ENCODE measurements around the gene BRF1. TPM values are rescaled to one million over a fixed set of nuclear protein-coding genes. Genes with fewer than 3 reads are reported as not detected.

BRF1 gene
- total RNA-seq, 1 donor from 2014 or later: 64.6 TPM

DNA sequence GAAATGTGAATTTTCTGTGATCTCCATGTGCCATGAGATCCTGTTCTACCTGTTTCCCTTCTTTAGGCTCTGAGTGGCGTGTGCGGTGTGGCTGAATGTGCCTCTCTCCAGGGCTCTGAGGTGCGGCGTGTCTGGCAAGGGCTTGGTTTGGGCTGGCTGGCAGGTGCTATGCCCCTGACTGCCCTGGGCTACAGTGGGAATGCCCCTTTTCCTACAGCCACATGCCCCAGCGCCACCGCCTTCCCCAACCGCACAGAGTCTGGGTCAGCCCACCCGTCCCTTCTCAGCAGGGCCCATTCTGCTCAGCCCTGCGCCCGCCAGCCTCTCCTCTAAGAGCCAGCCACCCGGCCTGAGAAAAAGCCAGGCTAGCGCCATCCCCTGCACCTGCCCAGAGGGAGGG, 27.7 kb downstream of the BRF1 start:
- no peak for DNase-seq (ENCODE audit: extremely low spot score in 2 of 2)
- Histone ChIP-seq H3K27me3 (no peaks in the 10 kb centered on the region), H3K27ac (no peak overlapping the region), H3K4me1 (peaks cover 8% of the 10 kb centered on the region), H3K36me3 (no peaks in the 10 kb centered on the region), H3K4me3 (no peak overlapping the region), H3K9me3 (no peaks in the 10 kb centered on the region)
- TF ChIP-seq CTCF (IDR thresholded peaks at IDR 0.05) (no peak), POLR2A (IDR thresholded peaks at IDR 0.05) (no peak), POLR2AphosphoS5 (IDR thresholded peaks at IDR 0.05; ENCODE audit: insufficient read depth in 1 of 2, low read depth in 1 of 2) (no peak)
- intact Hi-C loops (cut with DNase I): no loop called here

DNA sequence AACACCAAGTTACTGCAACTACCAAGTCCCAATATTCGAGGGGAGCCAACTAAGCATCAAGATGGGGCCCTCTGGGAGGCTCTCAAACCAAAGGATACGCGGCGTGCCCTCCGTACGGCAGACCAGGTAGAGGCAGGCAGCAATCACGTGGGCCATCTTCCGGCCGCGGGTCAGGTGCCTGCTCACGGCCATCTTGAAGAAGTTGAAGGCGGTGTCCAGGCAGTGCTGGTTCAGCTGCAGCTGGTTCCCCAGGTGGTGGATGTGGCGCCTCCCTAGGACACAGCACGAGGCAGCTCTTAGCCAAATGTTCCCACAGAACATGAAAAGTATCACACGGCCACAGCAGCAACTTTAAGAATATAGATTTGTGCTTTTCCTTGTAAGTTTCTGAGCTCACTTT, 28.2 kb downstream of the BRF1 start:
- Histone ChIP-seq H3K27ac (no peak overlapping the region), H3K27me3 (no peaks in the 10 kb centered on the region), H3K36me3 (no peaks in the 10 kb centered on the region), H3K4me3 (no peak overlapping the region), H3K4me1 (peaks cover 8% of the 10 kb centered on the region), H3K9me3 (no peaks in the 10 kb centered on the region)
- no peak for TF ChIP-seq CTCF (IDR thresholded peaks at IDR 0.05)
- TF ChIP-seq POLR2AphosphoS5 (IDR thresholded peaks at IDR 0.05; ENCODE audit: insufficient read depth in 1 of 2, low read depth in 1 of 2): no peak
- no peak for TF ChIP-seq POLR2A (IDR thresholded peaks at IDR 0.05)
- no peak for DNase-seq (ENCODE audit: extremely low spot score in 2 of 2)
- intact Hi-C loops (cut with DNase I): no loop called here

DNA sequence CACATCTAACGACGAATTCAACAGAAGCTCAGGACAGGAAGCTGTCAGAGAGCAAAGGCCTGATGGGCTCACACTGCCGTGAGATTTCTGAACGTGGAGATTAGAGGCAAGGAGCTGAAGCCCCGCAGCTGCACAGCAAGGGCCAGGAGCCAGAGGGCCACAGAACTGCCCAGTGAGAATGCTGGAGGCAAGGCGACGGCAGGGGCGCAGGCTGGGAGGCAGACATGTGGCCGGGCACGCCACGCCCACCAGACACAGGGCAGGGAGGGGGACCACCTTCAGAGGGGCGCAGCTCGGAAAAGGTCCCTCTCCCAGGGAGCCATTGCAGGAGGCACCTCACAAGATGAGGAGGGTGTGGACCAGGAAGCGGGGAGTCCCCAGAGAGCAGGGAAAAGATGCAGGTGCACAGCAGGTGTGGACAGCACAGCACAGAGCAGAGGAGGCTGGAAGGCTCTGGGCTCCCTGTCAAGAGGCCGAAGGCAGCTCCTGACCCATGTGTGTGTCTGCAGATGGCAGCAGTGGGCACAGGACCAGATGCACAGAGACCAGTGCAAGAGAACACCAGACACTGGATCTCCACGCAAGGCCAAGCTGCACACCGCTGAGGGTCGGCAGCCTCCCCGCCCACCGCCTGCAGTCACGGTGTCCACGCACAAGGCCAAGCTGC, 29.4 kb downstream of the BRF1 start:
- intact Hi-C loops (cut with DNase I): no loop called here
- Histone ChIP-seq H3K36me3 (no peaks in the 10 kb centered on the region), H3K9me3 (no peaks in the 10 kb centered on the region), H3K4me3 (no peak overlapping the region), H3K4me1 (peaks cover 8% of the 10 kb centered on the region), H3K27ac (no peak overlapping the region), H3K27me3 (no peaks in the 10 kb centered on the region)
- TF ChIP-seq POLR2A (IDR thresholded peaks at IDR 0.05): no peak
- no peak for TF ChIP-seq POLR2AphosphoS5 (IDR thresholded peaks at IDR 0.05; ENCODE audit: insufficient read depth in 1 of 2, low read depth in 1 of 2)
- no peak for TF ChIP-seq CTCF (IDR thresholded peaks at IDR 0.05)
- no peak for DNase-seq (ENCODE audit: extremely low spot score in 2 of 2)

DNA sequence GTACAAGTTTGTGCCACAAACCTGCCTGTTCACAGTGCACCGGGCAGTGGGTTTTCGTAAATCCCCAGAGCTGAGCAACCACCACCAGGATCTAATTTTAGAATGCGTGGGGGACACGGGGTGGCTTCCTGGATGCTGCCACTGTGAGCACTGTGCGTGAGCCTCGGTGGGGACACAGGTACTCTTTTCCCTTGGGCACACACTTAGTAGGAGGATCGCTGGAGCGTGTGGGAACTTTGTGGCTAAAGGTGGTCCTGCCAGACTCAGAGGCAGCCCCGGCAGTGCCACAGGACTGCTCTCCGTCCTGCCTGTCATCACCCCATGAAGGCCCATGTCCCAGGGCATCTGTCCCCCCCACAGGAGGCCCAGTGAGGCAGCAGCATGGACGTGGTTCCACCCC, 31.4 kb downstream of the BRF1 start:
- Histone ChIP-seq H3K27me3 (no peaks in the 10 kb centered on the region), H3K4me3 (no peak overlapping the region), H3K27ac (no peak overlapping the region), H3K36me3 (no peaks in the 10 kb centered on the region), H3K9me3 (no peaks in the 10 kb centered on the region), H3K4me1 (no peaks in the 10 kb centered on the region)
- no peak for DNase-seq (ENCODE audit: extremely low spot score in 2 of 2)
- TF ChIP-seq POLR2A (IDR thresholded peaks at IDR 0.05): no peak
- TF ChIP-seq CTCF (IDR thresholded peaks at IDR 0.05): no peak
- no peak for TF ChIP-seq POLR2AphosphoS5 (IDR thresholded peaks at IDR 0.05; ENCODE audit: insufficient read depth in 1 of 2, low read depth in 1 of 2)
- intact Hi-C loops (cut with DNase I): no loop called here

- DNase-seq (ENCODE audit: extremely low spot score in 2 of 2): no peak
- Histone ChIP-seq H3K36me3 (no peaks in the 10 kb centered on the region), H3K9me3 (no peaks in the 10 kb centered on the region), H3K27me3 (no peaks in the 10 kb centered on the region), H3K4me1 (no peaks in the 10 kb centered on the region), H3K4me3 (no peak overlapping the region), H3K27ac (no peak overlapping the region)
- intact Hi-C loops (cut with DNase I): no loop called here
- TF ChIP-seq CTCF (IDR thresholded peaks at IDR 0.05) (no peak), POLR2AphosphoS5 (IDR thresholded peaks at IDR 0.05; ENCODE audit: insufficient read depth in 1 of 2, low read depth in 1 of 2) (no peak), POLR2A (IDR thresholded peaks at IDR 0.05) (no peak)
Observed at GRCh38 chr14:105268736-105269354, 32.0 kb downstream of the BRF1 start.
